Measurements from ENCODE around the gene WASF3.

- TF ChIP-seq ZNF274 (IDR thresholded peaks at IDR 0.05; ENCODE audit: low read depth, low read length): no peak
- no peak for TF ChIP-seq CTCF (IDR thresholded peaks at IDR 0.05 in 2 of 3, conservative IDR thresholded peaks at IDR 0.05 in 1 of 3; ENCODE audit: borderline replicate concordance in 1 of 3, insufficient read depth in 1 of 3, low read depth in 2 of 3, low read length in 2 of 3)
- TF ChIP-seq ATF3 (IDR thresholded peaks at IDR 0.05): no peak
- TF ChIP-seq TCF7L2 (IDR thresholded peaks at IDR 0.05; ENCODE audit: borderline replicate concordance, extremely low read depth, insufficient read depth, insufficient read length): no peak
- no peak for TF ChIP-seq EZH2 (IDR thresholded peaks at IDR 0.05)
- no peak for TF ChIP-seq YY1 (IDR thresholded peaks at IDR 0.05; ENCODE audit: extremely low read depth, insufficient replicate concordance, low read depth, low read length)
- TF ChIP-seq SP1 (IDR thresholded peaks at IDR 0.05; ENCODE audit: low read depth): no peak
- no peak for TF ChIP-seq REST (IDR thresholded peaks at IDR 0.05; ENCODE audit: low read depth)
These were observed 2.1 kb upstream of the WASF3 start for GRCh38 chr13:26555413-26555812.
